GM18502 (cell line): ENCODE measurements around the gene NTRK2.

Experiments used
- ATAC-seq: cut with Tn5 transposase; IDR thresholded peaks from one replicate; pipeline ENCODE4 v1.9.1; 2021; ENCODE audit warnings: mild to moderate bottlenecking; ENCODE audit not compliant: unreplicated experiment, poor library complexity

NTRK2 gene

GRCh38 chr9:84669288-84670137 lies at the start of gene NTRK2:
Gene NTRK2, plus strand, starts transcription at chr9:84669729. Its CDS starts 1,020 bp downstream, at chr9:84670749.
- ATAC-seq: no peak

DNA sequence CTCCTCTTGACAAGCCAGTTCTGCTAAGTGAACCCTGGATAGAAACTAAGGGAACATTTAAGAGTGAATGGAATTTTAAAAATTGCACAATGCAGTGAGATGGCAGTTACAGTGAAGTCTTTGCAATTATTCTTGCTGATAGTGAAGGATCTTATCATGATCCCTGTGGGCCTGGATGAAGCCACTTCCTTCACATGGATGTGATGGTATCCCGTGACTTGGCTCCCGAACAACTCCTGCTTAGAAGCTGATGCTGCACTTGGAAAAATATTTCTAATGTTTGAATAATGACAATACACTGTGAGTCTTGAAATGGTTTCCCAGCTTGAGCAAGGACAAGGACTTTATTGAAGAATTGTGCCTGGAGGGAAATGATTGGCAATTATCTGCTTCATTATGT lies 49.2 kb upstream of the NTRK2 start:
- ATAC-seq: no peak

- ATAC-seq: no peak
These were observed 47.7 kb upstream of the NTRK2 start for GRCh38 chr9:84621811-84622210.

DNA sequence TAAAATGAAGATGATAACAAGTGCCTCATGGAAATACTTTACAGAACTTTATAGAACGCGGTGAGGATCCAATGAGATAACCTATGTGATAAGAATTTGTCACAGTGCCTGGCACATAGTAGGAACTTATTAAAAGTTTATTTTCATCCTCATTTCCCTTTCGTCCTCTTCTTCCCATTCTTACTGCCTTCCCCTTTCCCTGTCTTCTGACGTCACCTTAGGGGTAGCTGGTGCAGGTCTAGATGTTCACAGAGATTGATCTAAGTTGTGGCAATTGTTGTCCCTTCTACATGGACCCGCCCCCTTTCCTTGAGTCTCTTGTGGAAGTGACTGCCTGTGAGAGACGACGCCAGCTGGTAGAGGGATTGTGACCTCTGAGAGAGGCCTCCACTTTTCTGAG lies 46.5 kb upstream of the NTRK2 start:
- ATAC-seq: no peak

- ATAC-seq: no peak
These were observed 33.1 kb upstream of the NTRK2 start for GRCh38 chr9:84636436-84636835.

GRCh38 chr9:84642553-84643141 lies 26.9 kb upstream of the NTRK2 start:
- ATAC-seq: no peak

DNA sequence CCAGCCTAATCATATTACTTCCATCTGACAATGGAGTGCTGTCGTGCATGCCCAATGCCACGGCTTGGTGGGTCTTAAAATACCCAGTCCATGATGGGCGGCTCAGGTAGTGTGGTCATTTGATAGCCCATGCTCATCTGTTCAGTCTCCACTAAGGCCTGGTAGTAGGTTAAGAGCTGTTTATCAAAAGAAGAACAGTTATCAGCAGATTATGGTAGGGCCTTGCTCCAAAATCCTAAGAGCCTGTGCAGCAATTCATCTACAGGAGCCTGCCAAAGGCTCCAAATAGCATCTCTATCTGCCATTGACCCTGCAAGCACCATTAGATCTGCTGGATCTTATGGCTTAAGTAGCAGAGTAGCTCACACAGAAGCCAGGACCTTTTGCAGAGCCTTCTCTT lies 21.8 kb upstream of the NTRK2 start:
- no peak for ATAC-seq

DNA sequence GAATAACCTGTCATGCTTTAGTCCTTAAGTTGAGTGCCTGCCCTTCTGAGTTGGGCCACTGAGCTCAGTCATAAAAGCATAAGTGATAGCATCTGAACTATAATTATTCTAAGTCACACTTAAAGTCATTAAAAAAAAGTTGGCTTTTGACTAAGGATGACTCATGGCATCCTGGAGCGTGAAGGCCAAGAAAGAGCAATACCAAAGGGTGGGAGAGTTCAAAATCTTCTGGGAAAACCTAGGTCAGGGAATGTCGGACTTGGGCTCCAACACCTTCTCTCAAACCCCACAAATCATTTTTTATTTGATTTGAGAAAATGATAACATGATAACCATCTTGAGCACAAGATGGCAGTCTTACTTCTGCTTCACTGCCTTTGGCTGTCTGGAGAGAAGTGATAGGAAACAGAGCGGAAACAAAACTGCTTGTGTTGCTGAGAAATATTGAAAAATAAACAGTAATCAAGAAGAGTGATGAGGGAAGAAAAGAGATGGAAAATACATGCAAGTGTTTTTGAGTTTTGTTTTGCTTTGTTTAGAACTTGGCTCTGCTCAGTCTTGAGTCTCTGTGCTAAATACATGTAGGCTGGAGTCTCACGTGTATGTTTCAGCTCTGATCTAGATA lies 16.9 kb upstream of the NTRK2 start:
- no peak for ATAC-seq

DNA sequence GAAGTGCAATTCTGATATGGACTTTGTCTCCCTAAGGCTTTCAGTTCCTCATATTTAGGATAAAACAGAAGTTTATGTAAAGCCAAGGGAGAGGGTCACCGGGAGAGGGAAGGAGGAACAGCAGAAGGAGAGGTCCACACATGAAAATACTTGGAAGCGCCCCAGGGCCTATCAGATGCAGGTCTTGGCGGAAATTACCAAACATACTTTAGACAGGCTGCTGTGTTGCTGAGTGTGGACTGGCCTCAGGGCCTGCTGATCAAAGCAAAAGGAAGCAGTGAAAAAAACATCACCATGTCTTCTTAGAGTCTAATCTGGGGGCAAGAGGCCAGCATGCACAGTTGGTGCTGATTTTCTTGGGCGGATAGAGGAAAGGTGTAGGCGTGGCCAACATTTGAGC lies 14.1 kb upstream of the NTRK2 start:
- ATAC-seq: no peak

- no peak for ATAC-seq
These were observed 10.2 kb upstream of the NTRK2 start for GRCh38 chr9:84659313-84659712.

- no peak for ATAC-seq
These were observed 9.8 kb upstream of the NTRK2 start for GRCh38 chr9:84659773-84660172.

DNA sequence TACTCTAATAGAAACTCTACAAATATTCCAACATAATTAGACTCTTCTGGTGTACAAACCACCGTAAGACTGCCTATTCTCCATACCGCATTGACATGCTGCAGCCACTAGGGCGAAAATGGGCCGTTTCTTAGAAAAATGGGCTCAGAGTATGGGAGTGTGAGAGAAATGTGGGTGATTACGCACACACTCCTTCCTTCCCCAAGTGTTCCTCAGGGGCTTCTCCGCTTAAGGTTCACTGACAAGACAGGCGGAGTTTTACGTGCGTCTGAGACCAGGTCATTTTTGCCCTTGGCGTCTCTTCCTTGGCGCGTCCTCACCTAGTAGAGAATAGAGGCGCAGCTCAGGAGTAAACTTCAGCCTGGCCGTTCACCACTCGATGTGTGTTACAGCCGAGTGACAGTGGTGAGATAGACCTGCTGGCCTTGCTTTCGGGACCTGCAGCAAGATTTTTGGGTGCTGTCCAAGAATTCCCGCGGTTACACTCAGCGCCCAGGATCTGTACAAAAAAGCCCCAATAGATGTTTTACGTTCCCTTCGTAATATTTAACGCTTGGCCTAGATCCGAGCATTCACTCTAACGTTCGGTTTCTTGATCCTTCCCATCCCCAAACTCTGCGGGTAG lies 1.8 kb upstream of the NTRK2 start:
- peak; percentile 18 for ATAC-seq

- peak; percentile 85 for ATAC-seq
These were observed 1.1 kb upstream of the NTRK2 start for GRCh38 chr9:84668196-84669012.

- ATAC-seq: no peak
These were observed 579 bp upstream of the NTRK2 start for GRCh38 chr9:84669013-84669287.

DNA sequence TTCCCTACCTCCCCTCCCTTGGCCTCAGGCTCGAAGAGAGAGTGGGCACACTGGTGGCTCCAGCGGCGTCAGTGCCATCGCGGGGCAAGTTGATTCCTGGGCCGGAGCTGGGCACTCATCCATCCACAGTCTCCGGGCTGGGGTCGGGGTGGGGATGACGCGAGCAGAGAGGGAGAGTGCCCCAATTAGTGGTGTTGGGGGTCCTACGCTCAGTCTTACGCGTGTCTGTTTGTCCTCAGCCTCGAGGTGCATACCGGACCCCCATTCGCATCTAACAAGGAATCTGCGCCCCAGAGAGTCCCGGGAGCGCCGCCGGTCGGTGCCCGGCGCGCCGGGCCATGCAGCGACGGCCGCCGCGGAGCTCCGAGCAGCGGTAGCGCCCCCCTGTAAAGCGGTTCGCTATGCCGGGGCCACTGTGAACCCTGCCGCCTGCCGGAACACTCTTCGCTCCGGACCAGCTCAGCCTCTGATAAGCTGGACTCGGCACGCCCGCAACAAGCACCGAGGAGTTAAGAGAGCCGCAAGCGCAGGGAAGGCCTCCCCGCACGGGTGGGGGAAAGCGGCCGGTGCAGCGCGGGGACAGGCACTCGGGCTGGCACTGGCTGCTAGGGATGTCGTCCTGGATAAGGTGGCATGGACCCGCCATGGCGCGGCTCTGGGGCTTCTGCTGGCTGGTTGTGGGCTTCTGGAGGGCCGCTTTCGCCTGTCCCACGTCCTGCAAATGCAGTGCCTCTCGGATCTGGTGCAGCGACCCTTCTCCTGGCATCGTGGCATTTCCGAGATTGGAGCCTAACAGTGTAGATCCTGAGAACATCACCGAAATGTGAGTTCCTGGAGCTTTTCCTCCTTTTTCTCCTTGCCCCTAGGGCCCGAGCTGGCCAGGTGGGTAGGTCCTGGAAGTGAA lies 861 bp downstream of the NTRK2 start:
- no peak for ATAC-seq

GRCh38 chr9:84671586-84672521 lies 2.3 kb downstream of the NTRK2 start:
- ATAC-seq: no peak

GRCh38 chr9:84673806-84674205 lies 4.3 kb downstream of the NTRK2 start:
- no peak for ATAC-seq

- no peak for ATAC-seq
These were observed 7.6 kb downstream of the NTRK2 start for GRCh38 chr9:84677080-84677479.
